ENCODE measurements around the gene PPP1CA.
"Not testable (repeated sequence)": the region's sequence is repeated elsewhere in the genome, so short reads cannot be mapped to it uniquely, and the experiment has no call there.

DNA sequence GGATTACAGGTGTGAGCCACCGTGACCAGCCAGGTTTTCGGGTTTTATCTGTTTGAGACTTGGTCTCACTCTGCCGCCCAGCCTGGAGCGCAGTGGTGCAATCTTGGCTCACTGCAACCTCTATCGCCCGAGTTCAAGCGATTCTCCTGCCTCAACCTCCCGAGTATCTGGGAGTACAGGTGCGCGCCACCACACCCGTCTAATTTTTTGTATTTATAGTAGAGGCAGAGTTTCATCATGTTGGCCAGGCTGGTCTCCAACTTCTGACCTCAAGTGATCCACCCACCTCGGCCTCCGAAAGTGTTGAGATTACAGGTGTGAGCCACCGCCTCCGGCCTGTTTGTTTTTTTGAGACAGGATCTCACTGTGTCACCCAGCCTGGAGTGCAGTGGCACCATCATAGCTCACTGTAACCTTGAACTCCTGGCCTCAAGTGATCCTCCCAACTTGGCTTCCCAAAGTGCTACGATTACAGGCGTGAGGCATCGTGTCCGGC is 25.8 kb upstream of the PPP1CA start:
- TF ChIP-seq, protein P1, sequence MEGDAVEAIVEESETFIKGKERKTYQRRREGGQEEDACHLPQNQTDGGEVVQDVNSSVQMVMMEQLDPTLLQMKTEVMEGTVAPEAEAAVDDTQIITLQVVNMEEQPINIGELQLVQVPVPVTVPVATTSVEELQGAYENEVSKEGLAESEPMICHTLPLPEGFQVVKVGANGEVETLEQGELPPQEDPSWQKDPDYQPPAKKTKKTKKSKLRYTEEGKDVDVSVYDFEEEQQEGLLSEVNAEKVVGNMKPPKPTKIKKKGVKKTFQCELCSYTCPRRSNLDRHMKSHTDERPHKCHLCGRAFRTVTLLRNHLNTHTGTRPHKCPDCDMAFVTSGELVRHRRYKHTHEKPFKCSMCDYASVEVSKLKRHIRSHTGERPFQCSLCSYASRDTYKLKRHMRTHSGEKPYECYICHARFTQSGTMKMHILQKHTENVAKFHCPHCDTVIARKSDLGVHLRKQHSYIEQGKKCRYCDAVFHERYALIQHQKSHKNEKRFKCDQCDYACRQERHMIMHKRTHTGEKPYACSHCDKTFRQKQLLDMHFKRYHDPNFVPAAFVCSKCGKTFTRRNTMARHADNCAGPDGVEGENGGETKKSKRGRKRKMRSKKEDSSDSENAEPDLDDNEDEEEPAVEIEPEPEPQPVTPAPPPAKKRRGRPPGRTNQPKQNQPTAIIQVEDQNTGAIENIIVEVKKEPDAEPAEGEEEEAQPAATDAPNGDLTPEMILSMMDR (IDR thresholded peaks at IDR 0.05; ENCODE audit: insufficient read depth, low read length): not testable (repeated sequence)
- TF ChIP-seq POLR2AphosphoS5 (IDR thresholded peaks at IDR 0.05; ENCODE audit: low read depth); GABPA (IDR thresholded peaks at IDR 0.05; ENCODE audit: low read depth); SPI1 (IDR thresholded peaks at IDR 0.05; ENCODE audit: borderline replicate concordance, low read depth): not testable (repeated sequence)
- TF ChIP-seq, protein P2, sequence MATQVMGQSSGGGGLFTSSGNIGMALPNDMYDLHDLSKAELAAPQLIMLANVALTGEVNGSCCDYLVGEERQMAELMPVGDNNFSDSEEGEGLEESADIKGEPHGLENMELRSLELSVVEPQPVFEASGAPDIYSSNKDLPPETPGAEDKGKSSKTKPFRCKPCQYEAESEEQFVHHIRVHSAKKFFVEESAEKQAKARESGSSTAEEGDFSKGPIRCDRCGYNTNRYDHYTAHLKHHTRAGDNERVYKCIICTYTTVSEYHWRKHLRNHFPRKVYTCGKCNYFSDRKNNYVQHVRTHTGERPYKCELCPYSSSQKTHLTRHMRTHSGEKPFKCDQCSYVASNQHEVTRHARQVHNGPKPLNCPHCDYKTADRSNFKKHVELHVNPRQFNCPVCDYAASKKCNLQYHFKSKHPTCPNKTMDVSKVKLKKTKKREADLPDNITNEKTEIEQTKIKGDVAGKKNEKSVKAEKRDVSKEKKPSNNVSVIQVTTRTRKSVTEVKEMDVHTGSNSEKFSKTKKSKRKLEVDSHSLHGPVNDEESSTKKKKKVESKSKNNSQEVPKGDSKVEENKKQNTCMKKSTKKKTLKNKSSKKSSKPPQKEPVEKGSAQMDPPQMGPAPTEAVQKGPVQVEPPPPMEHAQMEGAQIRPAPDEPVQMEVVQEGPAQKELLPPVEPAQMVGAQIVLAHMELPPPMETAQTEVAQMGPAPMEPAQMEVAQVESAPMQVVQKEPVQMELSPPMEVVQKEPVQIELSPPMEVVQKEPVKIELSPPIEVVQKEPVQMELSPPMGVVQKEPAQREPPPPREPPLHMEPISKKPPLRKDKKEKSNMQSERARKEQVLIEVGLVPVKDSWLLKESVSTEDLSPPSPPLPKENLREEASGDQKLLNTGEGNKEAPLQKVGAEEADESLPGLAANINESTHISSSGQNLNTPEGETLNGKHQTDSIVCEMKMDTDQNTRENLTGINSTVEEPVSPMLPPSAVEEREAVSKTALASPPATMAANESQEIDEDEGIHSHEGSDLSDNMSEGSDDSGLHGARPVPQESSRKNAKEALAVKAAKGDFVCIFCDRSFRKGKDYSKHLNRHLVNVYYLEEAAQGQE (IDR thresholded peaks at IDR 0.05; ENCODE audit: insufficient replicate concordance, low read depth): not testable (repeated sequence)
